PC-3 (cell line): ENCODE results near the gene IFT172.

Experiments used
- EZH2 ChIP-seq: fragments of 300-600 bp; sonication (generic); IDR thresholded peaks from one replicate; pipeline ENCODE4 v1.6.1; 2017; ENCODE audit warnings: antibody characterized with exemption, mild to moderate bottlenecking, low read length; ENCODE audit not compliant: unreplicated experiment
- EZH2phosphoT487 ChIP-seq: fragments of 300-600 bp; sonication (generic); IDR thresholded peaks from 2 replicates; pipeline ENCODE4 v1.6.1; 2018; ENCODE audit warnings: mild to moderate bottlenecking, antibody characterized with exemption, low read length, borderline replicate concordance
- TF ChIP-seq, protein P1 (sequence below): fragments of 300-600 bp; sonication (generic); conservative IDR thresholded peaks from 2 replicates; pipeline ENCODE4 v1.5.1; 2017; ENCODE audit warnings: antibody characterized with exemption, low read depth, mild to moderate bottlenecking, low read length

DNA sequence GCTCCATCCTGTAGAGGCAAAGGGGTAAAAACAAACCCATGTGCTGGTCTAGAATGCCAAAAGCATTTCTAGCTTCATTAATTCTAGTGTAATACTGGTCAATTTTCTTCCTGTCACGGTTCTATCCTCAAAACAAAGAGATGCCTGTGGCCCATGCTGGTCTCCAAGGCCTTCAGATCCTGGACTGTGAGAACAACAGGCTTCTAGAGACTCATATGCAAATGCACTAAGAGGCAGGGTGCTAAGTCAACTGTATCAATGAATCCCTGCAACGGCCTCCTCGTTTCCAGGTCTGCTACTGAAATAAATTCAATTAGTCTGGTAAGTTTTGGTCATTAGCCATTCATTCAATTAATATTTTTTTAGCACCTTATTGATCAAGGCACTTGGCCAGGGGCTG, 4.0 kb downstream of the IFT172 start:
- TF ChIP-seq, protein P1, sequence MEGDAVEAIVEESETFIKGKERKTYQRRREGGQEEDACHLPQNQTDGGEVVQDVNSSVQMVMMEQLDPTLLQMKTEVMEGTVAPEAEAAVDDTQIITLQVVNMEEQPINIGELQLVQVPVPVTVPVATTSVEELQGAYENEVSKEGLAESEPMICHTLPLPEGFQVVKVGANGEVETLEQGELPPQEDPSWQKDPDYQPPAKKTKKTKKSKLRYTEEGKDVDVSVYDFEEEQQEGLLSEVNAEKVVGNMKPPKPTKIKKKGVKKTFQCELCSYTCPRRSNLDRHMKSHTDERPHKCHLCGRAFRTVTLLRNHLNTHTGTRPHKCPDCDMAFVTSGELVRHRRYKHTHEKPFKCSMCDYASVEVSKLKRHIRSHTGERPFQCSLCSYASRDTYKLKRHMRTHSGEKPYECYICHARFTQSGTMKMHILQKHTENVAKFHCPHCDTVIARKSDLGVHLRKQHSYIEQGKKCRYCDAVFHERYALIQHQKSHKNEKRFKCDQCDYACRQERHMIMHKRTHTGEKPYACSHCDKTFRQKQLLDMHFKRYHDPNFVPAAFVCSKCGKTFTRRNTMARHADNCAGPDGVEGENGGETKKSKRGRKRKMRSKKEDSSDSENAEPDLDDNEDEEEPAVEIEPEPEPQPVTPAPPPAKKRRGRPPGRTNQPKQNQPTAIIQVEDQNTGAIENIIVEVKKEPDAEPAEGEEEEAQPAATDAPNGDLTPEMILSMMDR: no peak
- TF ChIP-seq EZH2 (no peak), EZH2phosphoT487 (no peak)
